ENCODE results near the gene PRICKLE1. TPM values are rescaled to one million over a fixed set of nuclear protein-coding genes. Genes with fewer than 3 reads are reported as not detected.

Gene PRICKLE1
- total and polyA plus RNA-seq, 9 of the 15 experiments (the other 6 are each of a cell fraction or from before 2014, with no cell fraction given) = 0.22 to 0.85 (median 0.31) TPM

DNA sequence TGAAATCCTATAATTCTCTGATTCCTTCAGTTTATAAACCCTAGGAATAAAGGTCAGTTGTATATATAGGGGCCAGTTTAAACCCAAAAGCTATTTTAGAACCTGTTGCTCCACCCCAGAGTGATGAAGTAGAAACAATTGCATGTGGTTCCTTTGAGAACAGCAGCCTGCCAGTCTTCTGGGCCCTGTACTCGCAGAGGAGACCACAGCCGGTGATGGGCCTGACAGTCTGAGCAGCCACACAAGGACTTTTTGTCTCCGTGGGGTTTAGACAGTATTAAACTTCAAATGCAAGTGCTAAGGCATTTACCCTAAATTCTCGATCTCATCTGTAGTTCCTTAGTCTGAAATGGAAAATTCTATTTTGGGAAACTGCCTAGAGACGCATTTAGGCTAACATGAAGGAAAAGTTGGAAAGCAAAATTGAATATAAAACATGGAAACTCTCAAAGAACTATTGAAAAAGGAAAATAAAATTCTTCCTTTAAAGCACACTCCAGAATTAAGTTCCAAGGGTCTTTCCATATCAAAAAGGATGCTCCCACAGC lies 80.6 kb downstream of the PRICKLE1 start:
- ATAC-seq = no peak
- Histone ChIP-seq H3K4me1 (replicated peaks in 1 of 2; ENCODE audit: control insufficient read depth in 2 of 2, insufficient read depth in 2 of 2, low read length in 2 of 2) (no peaks in the 10 kb centered on the region), H3K9me3 (replicated peaks; ENCODE audit: control insufficient read depth, insufficient read depth, low read depth, low read length) (no peaks in the 10 kb centered on the region), H3K9me1 (ENCODE audit: control insufficient read depth, insufficient read depth, low read length) (no peaks in the 10 kb centered on the region), H3K79me2 (ENCODE audit: control insufficient read depth, insufficient read depth, low read length) (no peaks in the 10 kb centered on the region), H3K9ac (ENCODE audit: insufficient read depth in 1 of 2, low read depth in 2 of 2, low read length in 2 of 2) (no peak overlapping the region), H3K36me3 (ENCODE audit: control insufficient read depth, insufficient read depth, low read length) (no peaks in the 10 kb centered on the region), H3K27ac (ENCODE audit: extremely low read depth, low read depth, low read length) (no peak overlapping the region), H3K4me3 (no peak overlapping the region), H4K20me1 (replicated peaks; ENCODE audit: control insufficient read depth, insufficient read depth, low read length) (no peaks in the 10 kb centered on the region), H3K27me3 (ENCODE audit: control insufficient read depth in 2 of 2, insufficient read depth in 2 of 2, low read length in 2 of 2) (peaks cover 10 to 18% of the 10 kb centered on the region in 2 experiments; a peak in 4 of 5 replicates), H2AFZ (ENCODE audit: low read depth, low read length) (0 out of 2 replicates have a peak overlapping the region, but pooled peaks have one; percentile 4), H3K4me2 (ENCODE audit: insufficient read depth, low read length) (no peak overlapping the region)
- in situ Hi-C loops (cut with MboI) = no loop called here
- ChIA-PET POLR2A (no interaction called here), CTCF (ENCODE audit: low intra/inter-chr PET ratio) (no interaction called here)
- WGBS (ENCODE audit: insufficient coverage, low coverage, missing lambda C conversion rate) = 7% methylated on average over 5 of the region's 5 CpGs
- no peak for DNase-seq (ENCODE audit: extremely low read depth in 1 of 4, low spot score in 3 of 4)
- FAIRE-seq = no peak
- BruUV-seq (replicated peaks) = no TSS peak
- intact Hi-C loops (cut with micrococcal nuclease) = no loop called here
- TF ChIP-seq BCOR (IDR thresholded peaks at IDR 0.05) (no peak), ZNF212 (CRISPR knock-in tag; IDR thresholded peaks at IDR 0.05) (no peak)
- TF ChIP-seq, protein P1, sequence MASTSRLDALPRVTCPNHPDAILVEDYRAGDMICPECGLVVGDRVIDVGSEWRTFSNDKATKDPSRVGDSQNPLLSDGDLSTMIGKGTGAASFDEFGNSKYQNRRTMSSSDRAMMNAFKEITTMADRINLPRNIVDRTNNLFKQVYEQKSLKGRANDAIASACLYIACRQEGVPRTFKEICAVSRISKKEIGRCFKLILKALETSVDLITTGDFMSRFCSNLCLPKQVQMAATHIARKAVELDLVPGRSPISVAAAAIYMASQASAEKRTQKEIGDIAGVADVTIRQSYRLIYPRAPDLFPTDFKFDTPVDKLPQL (IDR thresholded peaks at IDR 0.05; ENCODE audit: extremely low read depth, insufficient read length) = no peak
- TF ChIP-seq, protein P2, sequence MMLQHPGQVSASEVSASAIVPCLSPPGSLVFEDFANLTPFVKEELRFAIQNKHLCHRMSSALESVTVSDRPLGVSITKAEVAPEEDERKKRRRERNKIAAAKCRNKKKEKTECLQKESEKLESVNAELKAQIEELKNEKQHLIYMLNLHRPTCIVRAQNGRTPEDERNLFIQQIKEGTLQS (IDR thresholded peaks at IDR 0.05) = no peak
- TF ChIP-seq, protein P2 (CRISPR knock-in tag; conservative IDR thresholded peaks at IDR 0.05) = no peak
- TF ChIP-seq, protein P3, sequence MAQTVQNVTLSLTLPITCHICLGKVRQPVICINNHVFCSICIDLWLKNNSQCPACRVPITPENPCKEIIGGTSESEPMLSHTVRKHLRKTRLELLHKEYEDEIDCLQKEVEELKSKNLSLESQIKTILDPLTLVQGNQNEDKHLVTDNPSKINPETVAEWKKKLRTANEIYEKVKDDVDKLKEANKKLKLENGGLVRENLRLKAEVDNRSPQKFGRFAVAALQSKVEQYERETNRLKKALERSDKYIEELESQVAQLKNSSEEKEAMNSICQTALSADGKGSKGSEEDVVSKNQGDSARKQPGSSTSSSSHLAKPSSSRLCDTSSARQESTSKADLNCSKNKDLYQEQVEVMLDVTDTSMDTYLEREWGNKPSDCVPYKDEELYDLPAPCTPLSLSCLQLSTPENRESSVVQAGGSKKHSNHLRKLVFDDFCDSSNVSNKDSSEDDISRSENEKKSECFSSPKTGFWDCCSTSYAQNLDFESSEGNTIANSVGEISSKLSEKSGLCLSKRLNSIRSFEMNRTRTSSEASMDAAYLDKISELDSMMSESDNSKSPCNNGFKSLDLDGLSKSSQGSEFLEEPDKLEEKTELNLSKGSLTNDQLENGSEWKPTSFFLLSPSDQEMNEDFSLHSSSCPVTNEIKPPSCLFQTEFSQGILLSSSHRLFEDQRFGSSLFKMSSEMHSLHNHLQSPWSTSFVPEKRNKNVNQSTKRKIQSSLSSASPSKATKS (CRISPR knock-in tag; IDR thresholded peaks at IDR 0.05) = no peak
- TF ChIP-seq, protein P4, sequence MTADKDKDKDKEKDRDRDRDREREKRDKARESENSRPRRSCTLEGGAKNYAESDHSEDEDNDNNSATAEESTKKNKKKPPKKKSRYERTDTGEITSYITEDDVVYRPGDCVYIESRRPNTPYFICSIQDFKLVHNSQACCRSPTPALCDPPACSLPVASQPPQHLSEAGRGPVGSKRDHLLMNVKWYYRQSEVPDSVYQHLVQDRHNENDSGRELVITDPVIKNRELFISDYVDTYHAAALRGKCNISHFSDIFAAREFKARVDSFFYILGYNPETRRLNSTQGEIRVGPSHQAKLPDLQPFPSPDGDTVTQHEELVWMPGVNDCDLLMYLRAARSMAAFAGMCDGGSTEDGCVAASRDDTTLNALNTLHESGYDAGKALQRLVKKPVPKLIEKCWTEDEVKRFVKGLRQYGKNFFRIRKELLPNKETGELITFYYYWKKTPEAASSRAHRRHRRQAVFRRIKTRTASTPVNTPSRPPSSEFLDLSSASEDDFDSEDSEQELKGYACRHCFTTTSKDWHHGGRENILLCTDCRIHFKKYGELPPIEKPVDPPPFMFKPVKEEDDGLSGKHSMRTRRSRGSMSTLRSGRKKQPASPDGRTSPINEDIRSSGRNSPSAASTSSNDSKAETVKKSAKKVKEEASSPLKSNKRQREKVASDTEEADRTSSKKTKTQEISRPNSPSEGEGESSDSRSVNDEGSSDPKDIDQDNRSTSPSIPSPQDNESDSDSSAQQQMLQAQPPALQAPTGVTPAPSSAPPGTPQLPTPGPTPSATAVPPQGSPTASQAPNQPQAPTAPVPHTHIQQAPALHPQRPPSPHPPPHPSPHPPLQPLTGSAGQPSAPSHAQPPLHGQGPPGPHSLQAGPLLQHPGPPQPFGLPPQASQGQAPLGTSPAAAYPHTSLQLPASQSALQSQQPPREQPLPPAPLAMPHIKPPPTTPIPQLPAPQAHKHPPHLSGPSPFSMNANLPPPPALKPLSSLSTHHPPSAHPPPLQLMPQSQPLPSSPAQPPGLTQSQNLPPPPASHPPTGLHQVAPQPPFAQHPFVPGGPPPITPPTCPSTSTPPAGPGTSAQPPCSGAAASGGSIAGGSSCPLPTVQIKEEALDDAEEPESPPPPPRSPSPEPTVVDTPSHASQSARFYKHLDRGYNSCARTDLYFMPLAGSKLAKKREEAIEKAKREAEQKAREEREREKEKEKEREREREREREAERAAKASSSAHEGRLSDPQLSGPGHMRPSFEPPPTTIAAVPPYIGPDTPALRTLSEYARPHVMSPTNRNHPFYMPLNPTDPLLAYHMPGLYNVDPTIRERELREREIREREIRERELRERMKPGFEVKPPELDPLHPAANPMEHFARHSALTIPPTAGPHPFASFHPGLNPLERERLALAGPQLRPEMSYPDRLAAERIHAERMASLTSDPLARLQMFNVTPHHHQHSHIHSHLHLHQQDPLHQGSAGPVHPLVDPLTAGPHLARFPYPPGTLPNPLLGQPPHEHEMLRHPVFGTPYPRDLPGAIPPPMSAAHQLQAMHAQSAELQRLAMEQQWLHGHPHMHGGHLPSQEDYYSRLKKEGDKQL (CRISPR knock-in tag; IDR thresholded peaks at IDR 0.05; ENCODE audit: borderline replicate concordance) = no peak
- TF ChIP-seq, protein P5, sequence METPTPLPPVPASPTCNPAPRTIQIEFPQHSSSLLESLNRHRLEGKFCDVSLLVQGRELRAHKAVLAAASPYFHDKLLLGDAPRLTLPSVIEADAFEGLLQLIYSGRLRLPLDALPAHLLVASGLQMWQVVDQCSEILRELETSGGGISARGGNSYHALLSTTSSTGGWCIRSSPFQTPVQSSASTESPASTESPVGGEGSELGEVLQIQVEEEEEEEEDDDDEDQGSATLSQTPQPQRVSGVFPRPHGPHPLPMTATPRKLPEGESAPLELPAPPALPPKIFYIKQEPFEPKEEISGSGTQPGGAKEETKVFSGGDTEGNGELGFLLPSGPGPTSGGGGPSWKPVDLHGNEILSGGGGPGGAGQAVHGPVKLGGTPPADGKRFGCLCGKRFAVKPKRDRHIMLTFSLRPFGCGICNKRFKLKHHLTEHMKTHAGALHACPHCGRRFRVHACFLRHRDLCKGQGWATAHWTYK (CRISPR knock-in tag; IDR thresholded peaks at IDR 0.05) = no peak
